NCI-H345 treated with DMSO at 0.1 percent for 48 hours (cell line): Measurements from ENCODE around the gene STKLD1.

Source experiments
- DNase-seq: peaks from one replicate; lab custom pipeline; 2025; ENCODE audit not compliant: unreplicated experiment; lab: John Stamatoyannopoulos, UW

The STKLD1 gene

DNA sequence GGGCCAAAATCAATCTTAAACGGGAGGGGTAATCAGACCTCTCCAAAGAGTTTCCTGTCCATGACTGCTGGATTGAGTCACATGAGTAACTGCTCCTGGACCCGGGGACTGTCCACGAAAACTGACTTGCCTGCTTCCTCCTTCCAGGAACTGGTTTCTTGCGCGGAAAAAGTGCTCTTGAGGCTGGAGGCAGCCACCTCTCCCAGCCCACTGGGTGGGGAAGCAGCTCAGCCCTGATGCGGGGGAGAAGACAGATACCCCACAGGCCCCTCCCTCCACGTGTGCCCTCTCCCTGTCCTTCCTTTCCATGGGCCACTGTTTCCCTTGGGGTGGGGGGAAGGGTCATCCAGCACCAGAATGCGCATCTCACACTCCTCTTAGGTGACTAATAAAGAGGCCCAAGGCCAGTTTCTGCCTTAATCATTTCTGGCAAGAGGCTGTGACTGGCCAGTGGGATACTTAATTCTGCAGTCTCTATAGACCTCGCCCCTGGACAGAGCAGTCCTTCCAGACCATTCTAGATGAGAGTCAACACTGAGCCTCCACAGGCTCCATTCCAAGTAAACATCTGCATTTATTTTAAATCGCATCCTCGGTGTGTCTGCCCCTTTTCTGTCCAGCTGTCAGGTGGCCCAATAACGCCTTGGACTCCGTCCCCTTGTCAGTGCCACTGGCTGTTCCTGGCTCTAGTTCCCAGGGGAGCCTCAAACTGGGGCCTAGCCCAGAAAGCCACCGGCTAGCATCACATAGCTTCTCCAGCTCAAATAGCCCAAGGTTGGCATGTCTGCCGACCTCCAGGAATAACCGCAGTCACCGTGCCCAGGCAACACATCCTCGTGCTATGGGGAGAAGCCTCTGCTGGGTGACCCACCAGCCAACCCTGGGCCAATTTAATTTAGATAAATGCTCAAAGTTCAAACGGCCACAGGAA is 29.6 kb downstream of the STKLD1 start:
- DNase-seq = no peak

DNA sequence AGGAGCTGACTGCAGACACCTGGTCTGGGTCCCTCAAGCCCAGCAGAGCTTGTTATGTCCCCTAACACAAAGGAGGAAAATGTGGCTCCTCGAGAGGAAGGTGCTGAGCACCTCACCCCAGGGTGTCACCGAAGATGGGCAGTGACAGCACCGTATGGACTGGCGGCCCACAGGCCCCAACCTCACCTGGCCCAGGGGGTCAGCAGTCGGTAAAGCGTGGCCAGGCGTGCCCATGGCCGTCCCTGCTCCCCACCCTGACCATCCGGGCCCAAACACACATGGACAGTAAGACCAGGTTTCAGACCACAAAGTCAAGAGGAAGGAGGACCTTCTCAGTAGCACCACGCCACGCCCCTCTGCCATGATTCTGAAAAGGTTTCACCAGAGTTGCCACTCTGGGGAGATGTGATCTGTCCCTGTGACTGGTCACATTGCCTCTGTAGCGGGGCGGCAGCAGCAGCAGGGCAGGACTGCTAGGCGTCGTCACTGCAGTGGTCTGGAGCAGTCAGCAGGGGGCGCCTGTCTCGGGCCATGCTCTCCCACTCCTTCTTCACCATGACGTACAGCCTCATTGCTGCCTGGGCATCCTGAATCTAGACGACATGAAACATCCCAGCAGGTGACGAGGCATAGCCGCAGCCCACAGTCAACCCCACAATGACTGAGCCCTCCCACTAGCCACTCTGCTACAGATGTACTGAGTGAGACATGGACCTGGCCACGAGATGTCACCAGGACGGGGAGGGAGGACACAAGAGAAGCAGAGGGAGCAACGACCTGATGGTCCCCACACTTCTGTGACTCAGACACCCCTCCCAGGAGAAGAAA is 30.5 kb downstream of the STKLD1 start:
- DNase-seq = peak; percentile 54

GRCh38 chr9:133408042-133408441 is 31.9 kb downstream of the STKLD1 start:
- DNase-seq = no peak

DNA sequence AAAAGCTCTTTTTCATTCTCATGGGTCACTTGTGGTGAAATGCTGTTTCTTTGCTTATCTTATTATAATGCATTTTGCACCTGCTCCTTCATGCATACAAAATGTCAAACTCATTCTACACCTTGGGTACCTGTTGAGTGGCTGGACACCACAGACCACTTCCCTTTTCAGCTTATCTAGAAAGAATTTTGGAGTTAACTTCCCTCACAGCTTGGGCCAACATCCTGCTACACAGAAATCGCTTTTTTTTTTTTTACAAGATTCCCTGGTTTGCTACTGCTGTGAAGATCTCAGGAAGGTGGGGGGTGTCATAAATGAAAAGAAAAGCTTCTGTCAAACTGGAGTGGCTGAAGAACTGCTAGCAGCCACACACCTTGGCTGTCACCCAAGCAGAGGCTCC is 39.0 kb downstream of the STKLD1 start:
- no peak for DNase-seq

GRCh38 chr9:133417541-133418461 is 41.6 kb downstream of the STKLD1 start, which contains the start of gene REXO4:
TSS of gene REXO4 (minus strand) at chr9:133418010. CDS start at chr9:133417844, 166 bp downstream.
- DNase-seq = peak; percentile 75

DNA sequence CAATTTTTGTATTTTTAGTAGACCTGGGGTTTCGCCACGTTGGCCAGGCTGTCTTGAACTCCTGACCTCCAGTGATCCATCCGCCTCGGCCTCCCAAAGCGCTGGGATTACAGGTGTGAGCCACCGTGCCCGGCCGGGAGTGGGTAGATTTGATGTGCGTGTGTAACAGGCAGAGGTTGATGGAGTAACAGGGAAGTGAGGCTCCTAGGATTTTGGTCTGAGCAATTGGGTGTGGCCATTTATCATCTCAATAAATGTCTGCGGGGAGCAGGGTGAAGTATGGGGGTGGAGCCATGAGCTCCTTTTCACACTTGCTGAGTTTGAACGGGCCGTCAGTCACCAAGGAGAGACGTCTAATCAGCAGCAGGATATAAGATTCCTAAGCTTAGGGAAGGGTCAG is 42.8 kb downstream of the STKLD1 start:
- DNase-seq = no peak

DNA sequence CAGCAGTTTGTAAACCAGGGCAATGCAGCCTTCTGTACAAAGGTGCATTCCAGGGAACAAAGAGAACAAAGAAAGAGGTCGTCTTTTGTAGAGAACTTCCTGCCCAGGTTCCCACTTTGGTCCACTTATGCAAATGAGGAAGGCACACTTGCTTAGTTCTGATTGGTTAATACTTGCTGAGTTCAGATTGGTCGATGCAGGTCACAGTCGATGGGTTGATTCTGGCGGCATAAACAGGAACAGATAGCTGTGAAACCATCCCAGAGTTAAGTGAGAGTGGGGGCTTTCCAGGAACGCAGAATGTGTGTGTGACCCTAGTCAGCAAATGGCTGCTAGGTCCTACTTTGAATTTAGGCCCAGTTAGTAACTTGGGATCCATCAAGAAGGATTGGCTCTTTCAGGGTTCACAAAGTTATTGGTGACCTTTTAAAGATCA is 44.2 kb downstream of the STKLD1 start:
- DNase-seq = no peak

GRCh38 chr9:133421615-133422542 is 45.7 kb downstream of the STKLD1 start, which contains the start of gene ADAMTS13:
TSS of gene ADAMTS13 (plus strand) at chr9:133422367. CDS start at chr9:133422444, 77 bp downstream.
- no peak for DNase-seq

- DNase-seq = no peak
Measured at GRCh38 chr9:133423216-133423615, 47.0 kb downstream of the STKLD1 start.

DNA sequence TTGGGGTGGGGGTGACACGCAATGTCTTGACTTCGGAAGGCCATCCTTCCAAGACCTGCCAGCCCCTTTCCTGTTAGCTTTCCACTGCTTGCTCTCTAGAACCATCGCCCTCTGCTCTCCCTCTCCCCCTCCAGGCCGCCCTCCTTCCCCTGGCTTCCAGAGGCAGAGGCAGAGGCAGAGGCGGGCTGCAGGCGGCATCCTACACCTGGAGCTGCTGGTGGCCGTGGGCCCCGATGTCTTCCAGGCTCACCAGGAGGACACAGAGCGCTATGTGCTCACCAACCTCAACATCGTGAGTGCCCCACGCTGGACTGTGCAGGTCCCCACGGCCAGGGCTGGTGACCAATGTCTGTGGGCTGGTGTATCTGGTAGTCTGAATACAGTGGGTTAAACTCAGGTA is 48.0 kb downstream of the STKLD1 start:
- no peak for DNase-seq

DNA sequence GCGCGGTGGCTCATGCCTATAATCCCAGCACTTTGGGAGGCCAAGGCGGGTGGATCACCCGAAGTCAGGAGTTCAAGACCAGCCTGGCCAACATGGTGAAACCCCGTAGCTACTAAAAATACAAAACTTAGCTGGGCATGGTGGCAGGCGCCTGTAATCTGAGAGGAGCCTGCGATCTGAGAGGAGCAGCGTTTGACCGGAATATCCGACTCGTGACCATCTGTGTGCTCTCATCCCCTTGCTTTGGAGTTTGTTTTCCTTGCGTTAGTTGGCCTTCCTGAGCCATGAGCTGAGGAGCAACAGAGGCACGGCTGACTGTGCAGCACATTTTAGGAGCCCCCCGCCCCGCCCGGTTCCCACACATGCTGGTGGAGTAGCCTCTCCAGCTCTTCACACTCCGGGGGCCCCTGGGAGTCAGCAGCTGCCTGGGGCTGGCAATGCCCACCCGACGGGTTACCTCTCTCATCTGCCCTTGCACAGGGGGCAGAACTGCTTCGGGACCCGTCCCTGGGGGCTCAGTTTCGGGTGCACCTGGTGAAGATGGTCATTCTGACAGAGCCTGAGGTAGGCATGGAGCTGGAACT is 49.0 kb downstream of the STKLD1 start:
- DNase-seq = no peak

DNA sequence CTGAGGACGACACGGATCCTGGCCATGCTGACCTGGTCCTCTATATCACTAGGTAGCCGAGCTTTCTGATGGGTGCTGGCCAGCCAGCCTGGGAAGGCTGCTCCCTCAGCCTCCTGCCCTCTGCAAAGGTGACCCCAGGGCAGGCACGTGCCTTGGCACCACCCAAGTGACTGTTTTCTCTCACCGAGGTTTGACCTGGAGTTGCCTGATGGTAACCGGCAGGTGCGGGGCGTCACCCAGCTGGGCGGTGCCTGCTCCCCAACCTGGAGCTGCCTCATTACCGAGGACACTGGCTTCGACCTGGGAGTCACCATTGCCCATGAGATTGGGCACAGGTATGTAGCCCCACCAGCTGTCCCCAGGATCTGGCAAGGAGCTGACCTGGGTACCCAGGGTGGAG is 49.8 kb downstream of the STKLD1 start:
- DNase-seq = no peak

GRCh38 chr9:133427658-133428348 is 51.6 kb downstream of the STKLD1 start:
- no peak for DNase-seq

- no peak for DNase-seq
Measured at GRCh38 chr9:133428617-133429101, 52.5 kb downstream of the STKLD1 start.

DNA sequence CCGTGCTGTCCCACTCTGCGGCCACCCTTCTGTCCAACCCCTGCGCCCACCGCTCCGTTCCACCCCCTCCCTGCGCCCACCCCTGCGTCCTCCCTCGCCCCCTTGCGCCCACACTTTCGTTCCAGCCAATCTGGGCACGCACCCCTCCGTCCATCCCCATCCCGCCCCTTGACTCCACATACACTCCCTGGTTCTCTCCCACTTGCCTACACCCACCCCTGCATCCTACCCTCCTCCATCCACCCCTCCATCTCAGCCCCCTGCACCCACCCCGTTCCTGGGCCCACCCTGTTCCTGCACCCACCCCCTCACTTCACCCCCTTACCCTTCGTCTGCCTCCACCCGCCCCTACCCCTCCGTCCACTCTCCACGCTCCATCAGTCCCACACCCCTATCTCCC is 53.0 kb downstream of the STKLD1 start:
- no peak for DNase-seq

GRCh38 chr9:133429641-133430161 is 53.5 kb downstream of the STKLD1 start:
- no peak for DNase-seq

GRCh38 chr9:133430244-133430643 is 54.1 kb downstream of the STKLD1 start:
- no peak for DNase-seq

DNA sequence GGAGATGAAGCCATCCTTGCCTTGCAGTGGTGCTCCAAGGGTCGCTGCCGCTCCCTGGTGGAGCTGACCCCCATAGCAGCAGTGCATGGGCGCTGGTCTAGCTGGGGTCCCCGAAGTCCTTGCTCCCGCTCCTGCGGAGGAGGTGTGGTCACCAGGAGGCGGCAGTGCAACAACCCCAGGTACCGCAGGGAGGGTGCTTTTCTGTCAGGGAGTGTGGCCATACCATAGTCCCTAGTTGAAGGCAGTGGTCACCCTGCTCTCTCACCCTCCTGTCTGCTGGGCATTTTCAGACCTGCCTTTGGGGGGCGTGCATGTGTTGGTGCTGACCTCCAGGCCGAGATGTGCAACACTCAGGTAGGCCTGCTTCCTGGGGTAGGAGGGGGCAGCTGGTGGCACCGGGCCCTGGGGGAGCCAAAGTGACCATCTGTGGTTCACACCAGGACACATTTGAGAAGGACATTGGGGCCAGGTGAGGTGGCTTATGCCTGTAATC is 57.2 kb downstream of the STKLD1 start:
- no peak for DNase-seq
